ENCODE results near the gene TET1.
"Not testable (repeated sequence)": the region's sequence is repeated elsewhere in the genome, so short reads cannot be mapped to it uniquely, and the experiment has no call there.

Gene TET1

DNA sequence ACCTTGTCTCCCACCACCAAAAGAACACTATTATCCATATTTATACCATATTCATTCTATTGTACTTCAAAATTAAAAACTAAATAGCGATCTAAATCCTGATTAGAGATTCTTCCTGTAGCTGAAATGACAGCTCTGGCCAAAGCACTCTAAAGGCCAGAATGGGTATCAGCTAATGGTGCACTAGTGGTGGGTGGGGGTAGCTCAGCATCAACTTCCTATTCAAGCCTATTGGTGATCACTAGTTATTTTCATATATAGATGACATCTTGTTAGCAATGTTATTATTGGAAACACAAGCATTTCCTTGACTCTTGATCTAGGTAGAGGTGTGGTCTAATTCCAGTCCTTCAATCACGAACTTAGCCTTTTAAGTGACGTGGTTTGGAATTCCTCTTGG lies 43.6 kb downstream of the TET1 start:
- Histone ChIP-seq H3K27me3 (ENCODE audit: control insufficient read depth in 5 of 5, insufficient read depth in 4 of 5, low read length in 5 of 5) (no peaks in the 10 kb centered on the region), H3K4me3 (ENCODE audit: low read depth in 1 of 5, low read length in 5 of 5) (no peak overlapping the region), H3K9ac (ENCODE audit: low read length in 5 of 5) (no peak overlapping the region), H3K9me3 (ENCODE audit: control insufficient read depth in 5 of 5, low read length in 5 of 5) (no peaks in the 10 kb centered on the region), H3K27ac (ENCODE audit: low read depth, low read length) (no peak overlapping the region), H3K4me1 (ENCODE audit: control insufficient read depth in 5 of 5, insufficient read depth in 5 of 5, low read length in 5 of 5) (peaks cover 6 to 37% (median 27%) of the 10 kb centered on the region in 5 donors), H3K36me3 (ENCODE audit: control insufficient read depth in 5 of 5, insufficient read depth in 5 of 5, low read length in 5 of 5) (no peaks in the 10 kb centered on the region)

DNA sequence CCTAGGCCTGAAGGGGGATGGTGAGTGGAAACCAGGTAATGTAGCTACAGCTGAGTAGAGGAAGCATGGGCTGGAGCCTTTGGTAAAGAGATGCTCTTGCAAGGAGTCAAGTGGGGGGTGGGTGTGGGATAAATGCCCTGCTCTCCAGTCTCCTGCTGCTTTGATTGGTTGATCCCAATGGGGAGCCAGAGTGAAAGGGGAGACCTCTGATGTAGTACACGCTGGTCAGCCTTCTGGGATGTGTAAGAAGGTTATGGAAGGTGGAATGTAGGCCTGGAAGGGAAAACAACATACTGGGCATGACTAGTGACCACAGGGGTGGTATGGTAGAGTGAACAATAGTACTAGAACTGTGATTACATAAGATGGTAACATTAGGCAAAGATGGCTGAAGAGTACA lies 44.3 kb downstream of the TET1 start:
- H3K27ac ChIP-seq (ENCODE audit: low read depth, low read length) = no peak overlapping the region
- no peak overlapping the region for H3K9ac ChIP-seq (ENCODE audit: low read length in 5 of 5)
- H3K36me3 ChIP-seq (ENCODE audit: control insufficient read depth in 5 of 5, insufficient read depth in 5 of 5, low read length in 5 of 5) = no peaks in the 10 kb centered on the region
- H3K27me3 ChIP-seq (ENCODE audit: control insufficient read depth in 5 of 5, insufficient read depth in 4 of 5, low read length in 5 of 5) = no peaks in the 10 kb centered on the region
- no peaks in the 10 kb centered on the region for H3K9me3 ChIP-seq (ENCODE audit: control insufficient read depth in 5 of 5, low read length in 5 of 5)
- H3K4me3 ChIP-seq (ENCODE audit: low read depth in 1 of 5, low read length in 5 of 5) = no peak overlapping the region
- peaks cover 0 to 31% (median 21%) of the 10 kb centered on the region in 5 donors for H3K4me1 ChIP-seq (ENCODE audit: control insufficient read depth in 5 of 5, insufficient read depth in 5 of 5, low read length in 5 of 5)

DNA sequence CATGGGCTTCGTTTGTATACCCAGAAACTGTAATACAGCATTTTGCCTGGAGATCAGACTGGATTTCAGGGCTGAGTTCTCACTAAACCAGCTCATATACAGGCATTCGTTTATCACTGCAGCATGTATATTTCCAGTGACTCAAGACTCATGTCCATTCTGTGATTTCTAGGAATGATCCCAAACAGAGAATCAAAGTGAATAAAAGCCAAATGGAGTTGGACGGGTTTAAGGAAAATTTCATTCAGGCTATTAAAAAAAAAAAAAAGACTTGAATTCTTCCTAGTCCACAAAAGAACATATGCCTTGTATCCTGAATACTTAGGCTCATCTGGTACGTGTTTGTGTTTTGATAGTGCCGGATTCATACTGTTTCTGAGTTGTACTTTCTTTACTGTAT lies 46.8 kb downstream of the TET1 start:
- Histone ChIP-seq H3K36me3 (ENCODE audit: control insufficient read depth in 5 of 5, insufficient read depth in 5 of 5, low read length in 5 of 5) (no peaks in the 10 kb centered on the region), H3K9me3 (ENCODE audit: control insufficient read depth in 5 of 5, low read length in 5 of 5) (no peaks in the 10 kb centered on the region), H3K27me3 (ENCODE audit: control insufficient read depth in 5 of 5, insufficient read depth in 4 of 5, low read length in 5 of 5) (no peaks in the 10 kb centered on the region), H3K27ac (ENCODE audit: low read depth, low read length) (no peak overlapping the region), H3K4me3 (ENCODE audit: low read depth in 1 of 5, low read length in 5 of 5) (no peak overlapping the region), H3K9ac (ENCODE audit: low read length in 5 of 5) (no peak overlapping the region), H3K4me1 (ENCODE audit: control insufficient read depth in 5 of 5, insufficient read depth in 5 of 5, low read length in 5 of 5) (peaks cover 0 to 9% (median 0%) of the 10 kb centered on the region in 5 donors)

DNA sequence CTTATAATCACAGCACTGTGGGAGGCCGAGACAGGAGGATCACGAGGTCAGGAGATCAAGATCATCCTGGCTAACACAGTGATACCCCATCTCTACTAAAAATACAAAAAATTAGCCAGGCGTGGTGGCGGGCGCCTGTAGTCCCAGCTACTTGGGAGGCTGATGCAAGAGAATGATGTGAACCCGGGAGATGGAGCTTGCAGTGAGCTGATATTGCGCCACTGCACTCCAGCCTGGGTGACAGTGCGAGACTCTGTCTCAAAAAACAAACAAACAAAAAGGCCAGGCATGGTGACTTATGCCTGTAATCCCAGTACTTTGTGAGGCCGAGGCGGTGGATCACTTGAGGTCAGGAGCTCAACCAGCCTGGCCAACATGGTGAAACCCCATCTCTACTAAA lies 49.9 kb downstream of the TET1 start:
- not testable (repeated sequence) for H3K27ac ChIP-seq (ENCODE audit: low read depth, low read length); H3K4me3 ChIP-seq (ENCODE audit: low read depth in 1 of 5, low read length in 5 of 5); H3K36me3 ChIP-seq (ENCODE audit: control insufficient read depth in 5 of 5, insufficient read depth in 5 of 5, low read length in 5 of 5); H3K27me3 ChIP-seq (ENCODE audit: control insufficient read depth in 5 of 5, insufficient read depth in 4 of 5, low read length in 5 of 5); H3K9me3 ChIP-seq (ENCODE audit: control insufficient read depth in 5 of 5, low read length in 5 of 5); H3K9ac ChIP-seq (ENCODE audit: low read length in 5 of 5); H3K4me1 ChIP-seq (ENCODE audit: control insufficient read depth in 5 of 5, insufficient read depth in 5 of 5, low read length in 5 of 5)

DNA sequence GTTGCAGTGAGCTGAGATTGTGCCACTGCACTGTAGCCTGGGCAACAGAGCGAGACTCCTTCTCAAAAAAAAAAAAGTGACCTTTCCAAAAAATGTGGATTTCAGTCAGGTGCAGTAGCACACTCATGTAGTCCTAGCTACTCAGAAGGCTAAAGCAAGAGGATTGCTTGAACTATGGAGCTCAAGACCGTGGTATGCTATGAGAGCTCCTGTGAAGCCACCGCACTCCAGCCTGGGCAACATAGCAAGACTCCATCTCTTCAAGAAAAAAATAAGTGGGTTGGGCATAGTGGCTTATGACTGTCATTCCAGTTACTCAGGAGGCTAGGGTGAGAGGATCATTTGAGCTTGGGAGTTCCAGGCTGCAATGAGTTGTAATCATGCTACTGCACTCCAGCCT lies 51.1 kb downstream of the TET1 start:
- Histone ChIP-seq H3K9ac (ENCODE audit: low read length in 5 of 5) (no peak overlapping the region), H3K27ac (ENCODE audit: low read depth, low read length) (no peak overlapping the region), H3K9me3 (ENCODE audit: control insufficient read depth in 5 of 5, low read length in 5 of 5) (no peaks in the 10 kb centered on the region), H3K27me3 (ENCODE audit: control insufficient read depth in 5 of 5, insufficient read depth in 4 of 5, low read length in 5 of 5) (no peaks in the 10 kb centered on the region), H3K4me3 (ENCODE audit: low read depth in 1 of 5, low read length in 5 of 5) (no peak overlapping the region), H3K4me1 (ENCODE audit: control insufficient read depth in 5 of 5, insufficient read depth in 5 of 5, low read length in 5 of 5) (peaks cover 0 to 9% (median 0%) of the 10 kb centered on the region in 5 donors), H3K36me3 (ENCODE audit: control insufficient read depth in 5 of 5, insufficient read depth in 5 of 5, low read length in 5 of 5) (no peaks in the 10 kb centered on the region)

DNA sequence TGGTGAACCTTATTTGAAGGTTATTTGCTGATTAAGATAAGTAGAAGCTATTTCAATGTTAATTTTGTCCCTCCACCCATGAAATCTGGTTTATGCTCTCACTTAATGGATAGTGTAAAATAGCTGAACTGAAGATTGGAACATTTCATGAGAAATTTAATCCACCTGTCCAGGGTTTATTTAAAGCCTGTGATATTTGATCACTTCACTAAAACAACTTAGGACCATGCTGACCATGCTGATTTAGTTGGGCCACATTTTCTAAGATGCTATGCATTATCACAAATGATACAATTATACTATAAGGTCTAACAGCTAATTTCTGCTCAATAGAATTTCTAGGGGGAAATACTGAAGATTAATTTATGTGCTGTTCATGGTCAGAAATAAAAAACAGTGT lies 53.8 kb downstream of the TET1 start:
- H3K36me3 ChIP-seq (ENCODE audit: control insufficient read depth in 5 of 5, insufficient read depth in 5 of 5, low read length in 5 of 5); H3K4me3 ChIP-seq (ENCODE audit: low read depth in 1 of 5, low read length in 5 of 5); H3K9ac ChIP-seq (ENCODE audit: low read length in 5 of 5); H3K27ac ChIP-seq (ENCODE audit: low read depth, low read length); H3K27me3 ChIP-seq (ENCODE audit: control insufficient read depth in 5 of 5, insufficient read depth in 4 of 5, low read length in 5 of 5); H3K9me3 ChIP-seq (ENCODE audit: control insufficient read depth in 5 of 5, low read length in 5 of 5); H3K4me1 ChIP-seq (ENCODE audit: control insufficient read depth in 5 of 5, insufficient read depth in 5 of 5, low read length in 5 of 5): not testable (repeated sequence)

DNA sequence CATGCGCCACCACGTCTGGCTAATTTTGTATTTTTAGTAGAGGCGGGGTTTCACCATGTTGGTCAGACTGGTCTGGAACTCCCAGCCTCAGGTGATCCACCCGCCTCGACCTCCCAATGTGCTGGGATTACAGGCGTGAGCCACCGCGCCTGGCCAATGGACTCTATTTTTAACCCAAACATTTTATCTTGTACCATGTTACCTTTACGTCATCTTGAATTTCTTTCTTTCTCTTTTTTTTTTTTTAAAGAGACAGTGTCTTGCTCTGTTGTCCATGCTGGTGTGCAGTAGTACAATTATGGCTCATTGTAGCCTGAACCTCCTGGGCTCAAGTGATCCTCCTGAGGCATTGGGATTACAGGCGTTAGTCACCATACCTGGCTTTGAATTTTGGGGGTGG lies 57.6 kb downstream of the TET1 start:
- H3K4me3 ChIP-seq (ENCODE audit: low read depth in 1 of 5, low read length in 5 of 5); H3K27me3 ChIP-seq (ENCODE audit: control insufficient read depth in 5 of 5, insufficient read depth in 4 of 5, low read length in 5 of 5); H3K27ac ChIP-seq (ENCODE audit: low read depth, low read length); H3K4me1 ChIP-seq (ENCODE audit: control insufficient read depth in 5 of 5, insufficient read depth in 5 of 5, low read length in 5 of 5); H3K9me3 ChIP-seq (ENCODE audit: control insufficient read depth in 5 of 5, low read length in 5 of 5); H3K9ac ChIP-seq (ENCODE audit: low read length in 5 of 5); H3K36me3 ChIP-seq (ENCODE audit: control insufficient read depth in 5 of 5, insufficient read depth in 5 of 5, low read length in 5 of 5): not testable (repeated sequence)

DNA sequence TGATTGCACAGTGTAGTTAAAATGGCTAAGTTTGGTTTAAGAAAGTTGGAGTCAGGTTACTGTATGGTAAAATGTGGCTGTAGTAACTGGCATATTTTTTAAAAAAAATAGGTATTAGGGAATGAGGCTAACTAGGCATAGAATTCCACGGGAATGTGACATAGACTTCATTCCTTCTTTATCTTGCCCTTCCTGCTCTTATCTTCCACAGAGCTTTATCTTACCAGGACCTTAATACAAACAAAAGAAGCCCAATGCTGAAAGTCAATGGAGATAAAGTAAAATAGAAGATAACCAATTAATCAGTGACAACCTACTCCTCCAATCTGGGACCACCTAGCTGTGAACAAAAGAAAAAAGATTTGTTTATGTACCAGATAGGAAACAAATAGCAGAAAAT lies 58.1 kb downstream of the TET1 start:
- Histone ChIP-seq H3K4me1 (ENCODE audit: control insufficient read depth in 5 of 5, insufficient read depth in 5 of 5, low read length in 5 of 5) (no peaks in the 10 kb centered on the region), H3K4me3 (ENCODE audit: low read depth in 1 of 5, low read length in 5 of 5) (no peak overlapping the region), H3K27me3 (ENCODE audit: control insufficient read depth in 5 of 5, insufficient read depth in 4 of 5, low read length in 5 of 5) (no peaks in the 10 kb centered on the region), H3K27ac (ENCODE audit: low read depth, low read length) (no peak overlapping the region), H3K9me3 (ENCODE audit: control insufficient read depth in 5 of 5, low read length in 5 of 5) (no peaks in the 10 kb centered on the region), H3K36me3 (ENCODE audit: control insufficient read depth in 5 of 5, insufficient read depth in 5 of 5, low read length in 5 of 5) (no peaks in the 10 kb centered on the region), H3K9ac (ENCODE audit: low read length in 5 of 5) (no peak overlapping the region)

DNA sequence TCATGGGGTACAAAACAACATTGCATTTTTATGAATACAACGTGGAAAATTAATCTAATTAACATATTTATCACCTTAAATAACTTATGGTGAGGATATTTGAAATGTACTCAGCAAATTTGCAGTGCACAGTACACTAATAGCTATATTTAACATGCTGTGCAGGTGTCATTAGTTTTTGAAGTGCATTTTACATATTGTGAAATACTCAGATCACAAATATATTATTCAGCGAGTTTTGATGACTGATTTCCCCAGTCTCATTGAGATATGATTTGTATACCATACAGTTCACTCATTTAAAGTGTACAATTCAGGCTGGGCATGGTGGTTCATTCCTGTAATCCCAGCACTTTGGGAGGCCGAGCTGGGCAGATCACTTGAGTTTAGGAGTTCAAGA lies 59.5 kb downstream of the TET1 start:
- H3K9me3 ChIP-seq (ENCODE audit: control insufficient read depth in 5 of 5, low read length in 5 of 5) = no peaks in the 10 kb centered on the region
- H3K9ac ChIP-seq (ENCODE audit: low read length in 5 of 5) = no peak overlapping the region
- H3K27me3 ChIP-seq (ENCODE audit: control insufficient read depth in 5 of 5, insufficient read depth in 4 of 5, low read length in 5 of 5) = no peaks in the 10 kb centered on the region
- no peak overlapping the region for H3K4me3 ChIP-seq (ENCODE audit: low read depth in 1 of 5, low read length in 5 of 5)
- no peaks in the 10 kb centered on the region for H3K4me1 ChIP-seq (ENCODE audit: control insufficient read depth in 5 of 5, insufficient read depth in 5 of 5, low read length in 5 of 5)
- H3K36me3 ChIP-seq (ENCODE audit: control insufficient read depth in 5 of 5, insufficient read depth in 5 of 5, low read length in 5 of 5) = no peaks in the 10 kb centered on the region
- no peak overlapping the region for H3K27ac ChIP-seq (ENCODE audit: low read depth, low read length)

DNA sequence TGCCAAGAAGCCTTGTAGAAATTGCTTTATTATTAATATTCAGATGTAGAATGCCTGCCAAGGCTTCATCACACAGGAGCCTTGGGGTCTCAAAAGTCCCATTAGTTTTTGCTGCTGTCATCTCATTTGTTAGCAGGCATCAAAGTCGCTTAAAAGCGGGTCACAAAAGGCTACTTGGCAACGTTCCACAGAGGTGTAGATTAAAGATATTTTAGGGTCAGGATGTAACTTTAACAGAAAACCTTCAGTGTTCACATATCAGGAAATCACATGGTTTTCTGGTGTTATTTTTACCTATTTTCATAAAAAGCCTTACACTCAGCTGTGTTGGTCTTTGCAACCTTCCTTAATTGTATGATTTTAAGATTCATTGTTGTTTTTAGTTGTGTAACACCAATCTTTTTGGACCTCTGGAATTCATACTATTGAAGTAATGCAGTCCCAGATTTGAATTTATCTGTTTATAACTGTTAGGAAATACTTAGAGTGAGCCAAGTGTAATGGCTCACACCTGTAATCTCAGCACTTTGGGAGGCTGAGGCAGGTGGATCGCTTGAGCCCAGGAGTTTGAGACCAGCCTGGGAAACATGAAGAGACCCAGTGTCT lies 65.3 kb downstream of the TET1 start:
- Histone ChIP-seq H3K9me3 (ENCODE audit: control insufficient read depth in 5 of 5, low read length in 5 of 5) (no peaks in the 10 kb centered on the region), H3K36me3 (ENCODE audit: control insufficient read depth in 5 of 5, insufficient read depth in 5 of 5, low read length in 5 of 5) (no peaks in the 10 kb centered on the region), H3K27ac (ENCODE audit: low read depth, low read length) (no peak overlapping the region), H3K9ac (ENCODE audit: low read length in 5 of 5) (no peak overlapping the region), H3K27me3 (ENCODE audit: control insufficient read depth in 5 of 5, insufficient read depth in 4 of 5, low read length in 5 of 5) (no peaks in the 10 kb centered on the region), H3K4me1 (ENCODE audit: control insufficient read depth in 5 of 5, insufficient read depth in 5 of 5, low read length in 5 of 5) (peaks cover 0 to 10% (median 3%) of the 10 kb centered on the region in 5 donors), H3K4me3 (ENCODE audit: low read depth in 1 of 5, low read length in 5 of 5) (no peak overlapping the region)
